Measurements from ENCODE around the gene MACC1. TPM values are rescaled to one million over a fixed set of nuclear protein-coding genes. Genes with fewer than 3 reads are reported as not detected.
"Not testable (repeated sequence)": the region's sequence is repeated elsewhere in the genome, so short reads cannot be mapped to it uniquely, and the experiment has no call there.

Gene MACC1
- total RNA-seq, 1 experiment from 2014 or later = 0.21 TPM

- not testable (repeated sequence) for DNase-seq; H3K27me3 ChIP-seq (ENCODE audit: control insufficient read depth, insufficient read depth, low read length); H3K36me3 ChIP-seq (replicated peaks; ENCODE audit: control insufficient read depth, insufficient read depth, low read length)
- peak overlapping the region; percentile 74 for H3K4me3 ChIP-seq (ENCODE audit: insufficient read depth, low read depth, low read length)
Observed at GRCh38 chr7:20124087-20124486, 93.1 kb downstream of the MACC1 start.

- not testable (repeated sequence) for H3K27me3 ChIP-seq (ENCODE audit: control insufficient read depth, insufficient read depth, low read length); H3K36me3 ChIP-seq (replicated peaks; ENCODE audit: control insufficient read depth, insufficient read depth, low read length); DNase-seq
- peak overlapping the region; percentile 74 for H3K4me3 ChIP-seq (ENCODE audit: insufficient read depth, low read depth, low read length)
Observed at GRCh38 chr7:20122653-20123316, 94.4 kb downstream of the MACC1 start.

GRCh38 chr7:20122073-20122472 is 95.1 kb downstream of the MACC1 start:
- DNase-seq = no peak
- peak overlapping the region; percentile 74 for H3K4me3 ChIP-seq (ENCODE audit: insufficient read depth, low read depth, low read length)

GRCh38 chr7:20121404-20121803 is 95.8 kb downstream of the MACC1 start:
- Histone ChIP-seq H3K27me3 (ENCODE audit: control insufficient read depth, insufficient read depth, low read length) (no peaks in the 10 kb centered on the region), H3K4me3 (ENCODE audit: insufficient read depth, low read depth, low read length) (peak overlapping the region; percentile 74), H3K36me3 (replicated peaks; ENCODE audit: control insufficient read depth, insufficient read depth, low read length) (peaks cover 7% of the 10 kb centered on the region)
- DNase-seq = no peak

More at GRCh38 chr7:20122073-20122472, 95.1 kb downstream of the MACC1 start:
- Histone ChIP-seq H3K27me3 (ENCODE audit: control insufficient read depth, insufficient read depth, low read length) (no peaks in the 10 kb centered on the region), H3K36me3 (replicated peaks; ENCODE audit: control insufficient read depth, insufficient read depth, low read length) (peaks cover 7% of the 10 kb centered on the region)

GRCh38 chr7:20120611-20121168 is 96.5 kb downstream of the MACC1 start:
- not testable (repeated sequence) for H3K27me3 ChIP-seq (ENCODE audit: control insufficient read depth, insufficient read depth, low read length); DNase-seq; H3K36me3 ChIP-seq (replicated peaks; ENCODE audit: control insufficient read depth, insufficient read depth, low read length)
- peak overlapping the region; percentile 74 for H3K4me3 ChIP-seq (ENCODE audit: insufficient read depth, low read depth, low read length)

GRCh38 chr7:20116869-20117268 is 100.3 kb downstream of the MACC1 start:
- no peaks in the 10 kb centered on the region for H3K27me3 ChIP-seq (ENCODE audit: control insufficient read depth, insufficient read depth, low read length)
- H3K36me3 ChIP-seq (replicated peaks; ENCODE audit: control insufficient read depth, insufficient read depth, low read length) = peaks cover 5% of the 10 kb centered on the region
- DNase-seq = no peak
- no peak overlapping the region for H3K4me3 ChIP-seq (ENCODE audit: insufficient read depth, low read depth, low read length)

- H3K4me3 ChIP-seq (ENCODE audit: insufficient read depth, low read depth, low read length) = no peak overlapping the region
- H3K36me3 ChIP-seq (replicated peaks; ENCODE audit: control insufficient read depth, insufficient read depth, low read length) = peaks cover 5% of the 10 kb centered on the region
- no peaks in the 10 kb centered on the region for H3K27me3 ChIP-seq (ENCODE audit: control insufficient read depth, insufficient read depth, low read length)
- no peak for DNase-seq
Observed at GRCh38 chr7:20114468-20114867, 102.7 kb downstream of the MACC1 start.

GRCh38 chr7:20113427-20114027 is 103.7 kb downstream of the MACC1 start:
- H3K4me3 ChIP-seq (ENCODE audit: insufficient read depth, low read depth, low read length) = no peak overlapping the region
- DNase-seq = no peak
- peaks cover 4% of the 10 kb centered on the region for H3K36me3 ChIP-seq (replicated peaks; ENCODE audit: control insufficient read depth, insufficient read depth, low read length)
- no peaks in the 10 kb centered on the region for H3K27me3 ChIP-seq (ENCODE audit: control insufficient read depth, insufficient read depth, low read length)

GRCh38 chr7:20112696-20113095 is 104.5 kb downstream of the MACC1 start:
- Histone ChIP-seq H3K36me3 (replicated peaks; ENCODE audit: control insufficient read depth, insufficient read depth, low read length) (peaks cover 2% of the 10 kb centered on the region), H3K4me3 (ENCODE audit: insufficient read depth, low read depth, low read length) (no peak overlapping the region), H3K27me3 (ENCODE audit: control insufficient read depth, insufficient read depth, low read length) (no peaks in the 10 kb centered on the region)
- DNase-seq = no peak

GRCh38 chr7:20111821-20112542 is 105.2 kb downstream of the MACC1 start:
- Histone ChIP-seq H3K27me3 (ENCODE audit: control insufficient read depth, insufficient read depth, low read length) (no peaks in the 10 kb centered on the region), H3K4me3 (ENCODE audit: insufficient read depth, low read depth, low read length) (no peak overlapping the region), H3K36me3 (replicated peaks; ENCODE audit: control insufficient read depth, insufficient read depth, low read length) (no peaks in the 10 kb centered on the region; the same call in 1 of the 2 replicates)
- no peak for DNase-seq

GRCh38 chr7:20107582-20107981 is 109.6 kb downstream of the MACC1 start:
- Histone ChIP-seq H3K36me3 (replicated peaks; ENCODE audit: control insufficient read depth, insufficient read depth, low read length) (peaks cover 4% of the 10 kb centered on the region), H3K4me3 (ENCODE audit: insufficient read depth, low read depth, low read length) (no peak overlapping the region), H3K27me3 (ENCODE audit: control insufficient read depth, insufficient read depth, low read length) (no peaks in the 10 kb centered on the region)
- no peak for DNase-seq

GRCh38 chr7:20104696-20105095 is 112.5 kb downstream of the MACC1 start:
- Histone ChIP-seq H3K27me3 (ENCODE audit: control insufficient read depth, insufficient read depth, low read length) (no peaks in the 10 kb centered on the region), H3K36me3 (replicated peaks; ENCODE audit: control insufficient read depth, insufficient read depth, low read length) (peaks cover 5% of the 10 kb centered on the region), H3K4me3 (ENCODE audit: insufficient read depth, low read depth, low read length) (no peak overlapping the region)
- no peak for DNase-seq

GRCh38 chr7:20102982-20103381 is 114.2 kb downstream of the MACC1 start:
- Histone ChIP-seq H3K4me3 (ENCODE audit: insufficient read depth, low read depth, low read length) (no peak overlapping the region), H3K27me3 (ENCODE audit: control insufficient read depth, insufficient read depth, low read length) (no peaks in the 10 kb centered on the region), H3K36me3 (replicated peaks; ENCODE audit: control insufficient read depth, insufficient read depth, low read length) (peaks cover 5% of the 10 kb centered on the region)
- DNase-seq = no peak

GRCh38 chr7:20095862-20096261 is 121.3 kb downstream of the MACC1 start:
- H3K4me3 ChIP-seq (ENCODE audit: insufficient read depth, low read depth, low read length) = no peak overlapping the region
- no peak for DNase-seq
- H3K36me3 ChIP-seq (replicated peaks; ENCODE audit: control insufficient read depth, insufficient read depth, low read length) = no peaks in the 10 kb centered on the region
- H3K27me3 ChIP-seq (ENCODE audit: control insufficient read depth, insufficient read depth, low read length) = no peaks in the 10 kb centered on the region

- Histone ChIP-seq H3K27me3 (ENCODE audit: control insufficient read depth, insufficient read depth, low read length) (no peaks in the 10 kb centered on the region), H3K36me3 (replicated peaks; ENCODE audit: control insufficient read depth, insufficient read depth, low read length) (no peaks in the 10 kb centered on the region), H3K4me3 (ENCODE audit: insufficient read depth, low read depth, low read length) (no peak overlapping the region)
- DNase-seq = no peak
Observed at GRCh38 chr7:20095436-20095835, 121.7 kb downstream of the MACC1 start.

Data from H7 (cell line).